Mucosa of descending colon (tissue), 3 donors: ENCODE measurements around the gene FUOM. TPM values are rescaled to one million over a fixed set of nuclear protein-coding genes. Genes with fewer than 3 reads are reported as not detected.
A peak's percentile ranks its signal among the peaks of the same experiment; 100 is the strongest.

Experiments
- ATAC-seq: fragments of 200-7000 bp; cut with Tn5 transposase; one replicate; pipeline ENCODE4 v1.9.1; 2020; ENCODE audit warnings: mild to moderate bottlenecking, moderate library complexity
- DNase-seq, 3 donors: peaks; one replicate each; pipeline ENCODE4 v3.0.0-alpha.2; 2020
- H3K36me3 ChIP-seq: fragments of 200-600 bp; one replicate; pipeline ENCODE4 v1.8.0; 2021; ENCODE audit warnings: low read depth, mild to moderate bottlenecking
- H3K4me1 ChIP-seq: fragments of 200-600 bp; one replicate; pipeline ENCODE4 v1.8.0; 2021; ENCODE audit warnings: low read depth, mild to moderate bottlenecking
- H3K4me3 ChIP-seq: fragments of 200-600 bp; one replicate; pipeline ENCODE4 v1.8.0; 2021; ENCODE audit warnings: mild to moderate bottlenecking
- H3K9me3 ChIP-seq: fragments of 200-600 bp; one replicate; pipeline ENCODE4 v1.8.0; 2021; ENCODE audit warnings: mild to moderate bottlenecking
- CTCF ChIP-seq: fragments of 200-600 bp; IDR thresholded peaks from one replicate; pipeline ENCODE4 v1.8.0; 2022; ENCODE audit warnings: antibody characterized with exemption, mild to moderate bottlenecking
- intact Hi-C, 2 donors: fragments of 100-400 bp; cut with DNase I in 1 of 2; cut with micrococcal nuclease in 1 of 2; formaldehyde crosslinking; loops; one replicate each; pipeline versions ENCODE4 v1.11.0 to v1.11.1; 2022; cut with DNase I, micrococcal nuclease
- total RNA-seq, 3 donors: library from RNA; stranded (reverse); fragmentation: NEBNext Ultra II Directional in 2 of 3; extraction: Animal tissue kit (Norgen Biotek cat#: 25700) in 2 of 3; gene quantifications; one replicate each; pipeline versions ENCODE4 v1.2.1 to v1.2.4, GENCODE V29; 2021 to 2023
- donor health status: DM: no; HTN: no; CAD: no; lungs with moderate emphysema.
- donor health status: DM: no; HTN: no; CAD: no.
- donor health status: DM: no; HTN: yes; CAD: no.

The FUOM gene
- total RNA-seq, 3 donors from 2014 or later = 13.5 to 22.2 (median 18.8) TPM

GRCh38 chr10:133349160-133349568 lies 8.7 kb downstream of the FUOM start:
- TF ChIP-seq CTCF = no peak
- H3K4me3 ChIP-seq = no peak overlapping the region
- intact Hi-C loops = no loop called here

GRCh38 chr10:133347710-133348517 lies 9.9 kb downstream of the FUOM start:
- H3K4me1 ChIP-seq = peaks cover 7% of the 10 kb centered on the region
- intact Hi-C loops = no loop called here
- H3K4me3 ChIP-seq = no peak overlapping the region
- no peaks in the 10 kb centered on the region for H3K9me3 ChIP-seq
- ATAC-seq = peak; percentile 82
- TF ChIP-seq CTCF = no peak
- DNase-seq = peak in 2 of 3 donors; percentile 47 to 70
- no peaks in the 10 kb centered on the region for H3K36me3 ChIP-seq

More at GRCh38 chr10:133349160-133349568, 8.7 kb downstream of the FUOM start:
- no peak for DNase-seq
- Histone ChIP-seq H3K4me1 (peaks cover 7% of the 10 kb centered on the region), H3K36me3 (no peaks in the 10 kb centered on the region), H3K9me3 (no peaks in the 10 kb centered on the region)
- no peak for ATAC-seq

GRCh38 chr10:133346413-133346812 lies 11.4 kb downstream of the FUOM start:
- no peak for ATAC-seq
- Histone ChIP-seq H3K9me3 (no peaks in the 10 kb centered on the region), H3K4me3 (no peak overlapping the region), H3K4me1 (peaks cover 7% of the 10 kb centered on the region), H3K36me3 (no peaks in the 10 kb centered on the region)
- no peak for TF ChIP-seq CTCF
- intact Hi-C loops = no loop called here
- DNase-seq = no peak

- H3K4me3 ChIP-seq = no peak overlapping the region
- H3K9me3 ChIP-seq = no peaks in the 10 kb centered on the region
- H3K36me3 ChIP-seq = no peaks in the 10 kb centered on the region
- DNase-seq (no peak), ATAC-seq (no peak)
- intact Hi-C loops = no loop called here
- peaks cover 7% of the 10 kb centered on the region for H3K4me1 ChIP-seq
- no peak for TF ChIP-seq CTCF
These were observed 13.6 kb downstream of the FUOM start for GRCh38 chr10:133344236-133344635.

GRCh38 chr10:133343558-133343957 lies 14.3 kb downstream of the FUOM start:
- H3K4me3 ChIP-seq = no peak overlapping the region
- peaks cover 7% of the 10 kb centered on the region for H3K4me1 ChIP-seq
- no peak for ATAC-seq
- no peak for TF ChIP-seq CTCF
- H3K36me3 ChIP-seq = no peaks in the 10 kb centered on the region
- no peak for DNase-seq
- intact Hi-C loops = no loop called here
- H3K9me3 ChIP-seq = no peaks in the 10 kb centered on the region
